Nephron progenitor cell (in vitro differentiated cells): ENCODE measurements around the gene F7.
A peak's percentile ranks its signal among the peaks of the same experiment; 100 is the strongest.

Experiments
- DNase-seq: peaks from one replicate; pipeline ENCODE4 v3.0.0; 2021
- H3K27ac Mint-ChIP-seq: 2 replicates; pipeline ENCODE4 v1.8.0; 2021; ENCODE audit warnings: mild to moderate bottlenecking, moderate library complexity, mixed read lengths
- H3K27me3 Mint-ChIP-seq: 2 replicates; pipeline ENCODE4 v1.8.0; 2021; ENCODE audit warnings: mild to moderate bottlenecking, low read depth, mixed read lengths; ENCODE audit not compliant: poor library complexity
- H3K36me3 Mint-ChIP-seq: 2 replicates; pipeline ENCODE4 v1.8.0; 2021; ENCODE audit warnings: low read depth, mixed read lengths
- H3K4me1 Mint-ChIP-seq: 2 replicates; pipeline ENCODE4 v1.8.0; 2021; ENCODE audit warnings: mixed read lengths
- H3K4me3 Mint-ChIP-seq: 2 replicates; pipeline ENCODE4 v1.8.0; 2021; ENCODE audit warnings: mild to moderate bottlenecking, moderate library complexity, mixed read lengths
- H3K9me3 Mint-ChIP-seq: 2 replicates; pipeline ENCODE4 v1.8.0; 2021; ENCODE audit warnings: mild to moderate bottlenecking, moderate library complexity, mixed read lengths
- CTCF ChIP-seq: fragments of 200-600 bp; sonication (generic); IDR thresholded peaks from 2 replicates; pipeline ENCODE4 v1.5.0; 2021; ENCODE audit warnings: antibody characterized with exemption

The F7 gene

GRCh38 chr13:113117911-113118260 is 12.3 kb downstream of the F7 start:
- Mint-ChIP-seq H3K36me3 (no peaks in the 10 kb centered on the region), H3K27ac (no peak overlapping the region), H3K4me3 (no peak overlapping the region), H3K4me1 (peaks cover 14% of the 10 kb centered on the region), H3K27me3 (peaks cover 23% of the 10 kb centered on the region), H3K9me3 (peaks cover 5% of the 10 kb centered on the region)
- peak; percentile 1 for DNase-seq
- TF ChIP-seq CTCF = no peak

GRCh38 chr13:113118261-113119021 is 12.8 kb downstream of the F7 start:
- TF ChIP-seq CTCF = no peak
- peaks cover 5% of the 10 kb centered on the region for H3K9me3 Mint-ChIP-seq
- H3K4me1 Mint-ChIP-seq = peaks cover 19% of the 10 kb centered on the region
- H3K36me3 Mint-ChIP-seq = no peaks in the 10 kb centered on the region
- no peak overlapping the region for H3K27ac Mint-ChIP-seq
- no peak overlapping the region for H3K4me3 Mint-ChIP-seq
- DNase-seq = peak; percentile 1
- peaks cover 23% of the 10 kb centered on the region for H3K27me3 Mint-ChIP-seq

GRCh38 chr13:113119166-113119821 is 13.7 kb downstream of the F7 start:
- H3K36me3 Mint-ChIP-seq = no peaks in the 10 kb centered on the region
- TF ChIP-seq CTCF = no peak
- no peak for DNase-seq
- peaks cover 3% of the 10 kb centered on the region for H3K9me3 Mint-ChIP-seq
- H3K27me3 Mint-ChIP-seq = peaks cover 23% of the 10 kb centered on the region
- no peak overlapping the region for H3K27ac Mint-ChIP-seq
- H3K4me1 Mint-ChIP-seq = peaks cover 24% of the 10 kb centered on the region
- no peak overlapping the region for H3K4me3 Mint-ChIP-seq

GRCh38 chr13:113119822-113120189 is 14.2 kb downstream of the F7 start:
- no peak overlapping the region for H3K27ac Mint-ChIP-seq
- TF ChIP-seq CTCF = no peak
- no peaks in the 10 kb centered on the region for H3K9me3 Mint-ChIP-seq
- DNase-seq = no peak
- H3K4me1 Mint-ChIP-seq = peaks cover 24% of the 10 kb centered on the region
- H3K27me3 Mint-ChIP-seq = peaks cover 23% of the 10 kb centered on the region
- H3K4me3 Mint-ChIP-seq = no peak overlapping the region
- no peaks in the 10 kb centered on the region for H3K36me3 Mint-ChIP-seq

- peaks cover 25% of the 10 kb centered on the region for H3K27me3 Mint-ChIP-seq
- H3K27ac Mint-ChIP-seq = no peak overlapping the region
- H3K36me3 Mint-ChIP-seq = no peaks in the 10 kb centered on the region
- peaks cover 24% of the 10 kb centered on the region for H3K4me1 Mint-ChIP-seq
- no peak for TF ChIP-seq CTCF
- H3K9me3 Mint-ChIP-seq = no peaks in the 10 kb centered on the region
- no peak for DNase-seq
- no peak overlapping the region for H3K4me3 Mint-ChIP-seq
These were observed 14.9 kb downstream of the F7 start for GRCh38 chr13:113120300-113121182.
